ENCODE measurements around the gene BLTP3B.
"Not testable (repeated sequence)": the region's sequence is repeated elsewhere in the genome, so short reads cannot be mapped to it uniquely, and the experiment has no call there.

The BLTP3B gene

GRCh38 chr12:100185361-100185894 lies 42.8 kb upstream of the BLTP3B start:
- TF ChIP-seq CTCF (IDR thresholded peaks at IDR 0.05; ENCODE audit: low read depth, low read length), result no peak
- H3K4me3 ChIP-seq (ENCODE audit: low read depth, low read length), result no peak overlapping the region

GRCh38 chr12:100184549-100185145 lies 42.0 kb upstream of the BLTP3B start:
- TF ChIP-seq CTCF (IDR thresholded peaks at IDR 0.05; ENCODE audit: low read depth, low read length), result no peak
- H3K4me3 ChIP-seq (ENCODE audit: low read depth, low read length), result no peak overlapping the region

GRCh38 chr12:100179252-100179651 lies 36.6 kb upstream of the BLTP3B start:
- TF ChIP-seq CTCF (IDR thresholded peaks at IDR 0.05; ENCODE audit: low read depth, low read length), result no peak
- H3K4me3 ChIP-seq (ENCODE audit: low read depth, low read length), result no peak overlapping the region

GRCh38 chr12:100176493-100176892 lies 33.8 kb upstream of the BLTP3B start:
- H3K4me3 ChIP-seq (ENCODE audit: low read depth, low read length), result not testable (repeated sequence)

- no peak for TF ChIP-seq CTCF (IDR thresholded peaks at IDR 0.05; ENCODE audit: low read depth, low read length)
- no peak overlapping the region for H3K4me3 ChIP-seq (ENCODE audit: low read depth, low read length)
Observed at GRCh38 chr12:100174495-100174894, 31.8 kb upstream of the BLTP3B start.

GRCh38 chr12:100173111-100173510 lies 30.4 kb upstream of the BLTP3B start:
- no peak for TF ChIP-seq CTCF (IDR thresholded peaks at IDR 0.05; ENCODE audit: low read depth, low read length)
- no peak overlapping the region for H3K4me3 ChIP-seq (ENCODE audit: low read depth, low read length)

GRCh38 chr12:100171248-100171647 lies 28.6 kb upstream of the BLTP3B start:
- no peak overlapping the region for H3K4me3 ChIP-seq (ENCODE audit: low read depth, low read length)
- no peak for TF ChIP-seq CTCF (IDR thresholded peaks at IDR 0.05; ENCODE audit: low read depth, low read length)

GRCh38 chr12:100170313-100170858 lies 27.7 kb upstream of the BLTP3B start:
- TF ChIP-seq CTCF (IDR thresholded peaks at IDR 0.05; ENCODE audit: low read depth, low read length), result no peak
- H3K4me3 ChIP-seq (ENCODE audit: low read depth, low read length), result no peak overlapping the region

All from WI38 (cell line).